ENCODE results near the gene ALDH3A2. TPM values are rescaled to one million over a fixed set of nuclear protein-coding genes. Genes with fewer than 3 reads are reported as not detected.

The ALDH3A2 gene
- total and polyA plus RNA-seq, 8 donors: 46.3 to 102 (median 57.0) TPM

DNA sequence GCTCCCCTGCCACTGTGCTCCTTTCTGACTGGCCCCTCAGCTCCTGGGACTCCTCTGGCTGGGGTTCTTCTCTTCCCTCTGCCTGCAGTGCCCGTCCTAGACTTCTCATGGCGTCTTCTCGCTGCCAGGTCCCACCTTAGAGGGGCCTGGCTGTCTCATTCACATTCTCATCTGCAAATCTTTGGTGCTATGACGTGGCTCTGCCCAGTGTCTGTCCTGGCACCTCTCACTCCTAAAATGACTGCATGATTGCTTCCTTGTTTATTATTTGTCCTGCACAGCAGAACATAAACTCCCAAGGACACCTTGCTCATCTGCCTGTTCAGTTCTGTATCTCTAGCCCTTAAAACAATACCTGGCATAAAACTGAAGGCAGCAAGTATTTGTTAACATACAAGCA is 18.5 kb upstream of the ALDH3A2 start:
- no peak for TF ChIP-seq CTCF (IDR thresholded peaks at IDR 0.05)
- no peaks in the 10 kb centered on the region for H3K36me3 ChIP-seq
- no peak overlapping the region for H3K4me3 ChIP-seq
- intact Hi-C loops (cut with DNase I): loop anchor here in 1 of 3 donors (10.0 kb wide), 1 partner anchor 95 kb away; the partner anchor contains the start of gene SLC47A1
- 67 to 71% methylated on average over 4 of the region's 4 CpGs for WGBS, 2 donors
- DNase-seq (no peak), FAIRE-seq (no peak), ATAC-seq (no peak)
- no peaks in the 10 kb centered on the region for H3K27me3 ChIP-seq
- no peak overlapping the region for H3K27ac ChIP-seq
- no peaks in the 10 kb centered on the region for H3K4me1 ChIP-seq
- H3K9me3 ChIP-seq: no peaks in the 10 kb centered on the region

GRCh38 chr17:19630661-19631060 is 17.9 kb upstream of the ALDH3A2 start:
- Histone ChIP-seq H3K4me3 (no peak overlapping the region), H3K9me3 (no peaks in the 10 kb centered on the region), H3K4me1 (no peaks in the 10 kb centered on the region), H3K36me3 (no peaks in the 10 kb centered on the region), H3K27ac (no peak overlapping the region), H3K27me3 (no peaks in the 10 kb centered on the region)
- DNase-seq (no peak), ATAC-seq (no peak), FAIRE-seq (no peak)
- TF ChIP-seq CTCF (IDR thresholded peaks at IDR 0.05): no peak
- WGBS, 2 donors: 85 to 90% methylated on average over 1 of the region's 1 CpG
- intact Hi-C loops (cut with DNase I): loop anchor here in 1 of 3 donors (10.0 kb wide), 1 partner anchor 96 kb away; the partner anchor contains the start of gene SLC47A1

DNA sequence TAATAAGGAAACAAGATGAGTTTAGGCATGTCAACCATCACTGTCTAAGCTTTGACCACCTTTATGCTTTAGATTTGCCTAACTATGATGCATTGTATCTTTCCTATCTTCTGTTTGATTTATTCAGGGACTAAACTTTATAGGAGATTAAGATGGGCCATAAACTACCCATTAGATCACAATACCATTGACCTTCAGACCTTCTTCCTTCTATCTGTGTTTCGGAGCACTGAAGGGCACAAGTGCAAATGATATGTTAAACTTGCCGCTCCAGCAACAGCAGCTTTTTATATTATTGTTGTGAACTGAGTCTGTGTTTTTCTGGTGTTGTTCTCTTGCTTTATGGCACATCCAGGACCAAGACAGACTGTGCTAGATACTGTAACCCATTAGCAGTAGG is 16.6 kb upstream of the ALDH3A2 start:
- H3K27ac ChIP-seq: no peak overlapping the region
- no peak overlapping the region for H3K4me3 ChIP-seq
- H3K9me3 ChIP-seq: no peaks in the 10 kb centered on the region
- H3K4me1 ChIP-seq: no peaks in the 10 kb centered on the region
- intact Hi-C loops (cut with DNase I): loop anchor here in 1 of 3 donors (10.0 kb wide), 1 partner anchor 97 kb away; the partner anchor contains the start of gene SLC47A1
- no peak for DNase-seq
- no peaks in the 10 kb centered on the region for H3K36me3 ChIP-seq
- FAIRE-seq: no peak
- no peak for TF ChIP-seq CTCF (IDR thresholded peaks at IDR 0.05)
- WGBS, 2 donors: 91 to 95% methylated on average over 2 of the region's 2 CpGs
- ATAC-seq: no peak
- H3K27me3 ChIP-seq: no peaks in the 10 kb centered on the region

GRCh38 chr17:19641687-19642372 is 6.7 kb upstream of the ALDH3A2 start:
- Histone ChIP-seq H3K27ac (no peak overlapping the region), H3K36me3 (no peaks in the 10 kb centered on the region), H3K9me3 (no peaks in the 10 kb centered on the region), H3K4me1 (peaks cover 5 to 7% (median 7%) of the 10 kb centered on the region in 3 donors), H3K27me3 (no peaks in the 10 kb centered on the region), H3K4me3 (no peak overlapping the region)
- 85 to 88% methylated on average over 4 of the region's 4 CpGs for WGBS, 2 donors
- intact Hi-C loops (cut with DNase I): no loop called here
- no peak for ATAC-seq
- TF ChIP-seq CTCF (IDR thresholded peaks at IDR 0.05): no peak
- no peak for DNase-seq
- no peak for FAIRE-seq

DNA sequence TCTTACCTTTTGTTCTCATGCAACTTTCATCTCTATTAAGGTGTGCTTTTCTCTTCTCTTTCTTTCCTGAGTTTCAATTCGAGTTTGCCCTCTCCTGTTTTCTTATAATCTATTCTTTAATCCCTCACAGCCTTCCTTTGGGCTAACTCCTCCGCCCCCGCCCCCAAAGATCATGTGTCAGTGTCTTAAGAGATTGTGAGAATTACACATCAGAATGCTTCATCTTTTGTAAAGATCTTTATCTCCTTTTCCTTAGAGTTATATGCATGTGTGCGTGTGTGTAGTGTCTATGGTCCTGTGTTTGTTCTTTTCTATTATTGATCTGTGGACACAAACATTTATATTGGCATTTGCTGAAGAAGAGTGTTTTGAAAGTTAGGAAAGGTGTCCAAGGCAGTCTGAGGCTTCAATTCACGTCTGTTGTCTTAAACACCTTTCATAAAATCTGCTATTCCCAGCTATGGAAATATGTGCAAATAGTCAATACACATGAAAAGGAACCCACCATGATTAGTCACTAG is 6.1 kb upstream of the ALDH3A2 start:
- WGBS, 2 donors: 54 to 55% methylated on average over 5 of the region's 5 CpGs
- intact Hi-C loops (cut with DNase I): no loop called here
- DNase-seq: no peak
- no peak overlapping the region for H3K27ac ChIP-seq
- TF ChIP-seq CTCF (IDR thresholded peaks at IDR 0.05): no peak
- FAIRE-seq: no peak
- no peaks in the 10 kb centered on the region for H3K9me3 ChIP-seq
- no peak overlapping the region for H3K4me3 ChIP-seq
- peaks cover 7 to 13% (median 13%) of the 10 kb centered on the region in 3 donors for H3K4me1 ChIP-seq
- H3K27me3 ChIP-seq: no peaks in the 10 kb centered on the region
- no peaks in the 10 kb centered on the region for H3K36me3 ChIP-seq
- ATAC-seq: no peak
